ENCODE results near the gene EPN1.

The EPN1 gene

GRCh38 chr19:55695511-55696290, 20.7 kb downstream of the EPN1 start:
- ChIA-PET CTCF (no interaction called here), POLR2A (no interaction called here)
- TF ChIP-seq CTCF (IDR thresholded peaks at IDR 0.05; ENCODE audit: insufficient read depth, low read length, missing control alignments), result no peak
- H3K4me3 ChIP-seq (ENCODE audit: low read depth, low read length), result no peak overlapping the region
- no peak for DNase-seq (ENCODE audit: low read depth, low spot score)

GRCh38 chr19:55696301-55697068, 21.5 kb downstream of the EPN1 start:
- no peak overlapping the region for H3K4me3 ChIP-seq (ENCODE audit: low read depth, low read length)
- no peak for DNase-seq (ENCODE audit: low read depth, low spot score)
- no peak for TF ChIP-seq CTCF (IDR thresholded peaks at IDR 0.05; ENCODE audit: insufficient read depth, low read length, missing control alignments)
- ChIA-PET POLR2A (no interaction called here), CTCF (no interaction called here)

- POLR2A ChIA-PET, result no interaction called here
- no peak for DNase-seq (ENCODE audit: low read depth, low spot score)
- no peak for TF ChIP-seq CTCF (IDR thresholded peaks at IDR 0.05; ENCODE audit: insufficient read depth, low read length, missing control alignments)
- H3K4me3 ChIP-seq (ENCODE audit: low read depth, low read length), result no peak overlapping the region
- CTCF ChIA-PET, result no interaction called here
Observed at GRCh38 chr19:55697069-55697440, 22.0 kb downstream of the EPN1 start.

GRCh38 chr19:55697698-55698097, 22.7 kb downstream of the EPN1 start:
- no peak overlapping the region for H3K4me3 ChIP-seq (ENCODE audit: low read depth, low read length)
- ChIA-PET CTCF (no interaction called here), POLR2A (no interaction called here)
- TF ChIP-seq CTCF (IDR thresholded peaks at IDR 0.05; ENCODE audit: insufficient read depth, low read length, missing control alignments), result no peak
- no peak for DNase-seq (ENCODE audit: low read depth, low spot score)

- no peak for TF ChIP-seq CTCF (IDR thresholded peaks at IDR 0.05; ENCODE audit: insufficient read depth, low read length, missing control alignments)
- no peak for DNase-seq (ENCODE audit: low read depth, low spot score)
- H3K4me3 ChIP-seq (ENCODE audit: low read depth, low read length), result no peak overlapping the region
- ChIA-PET POLR2A (no interaction called here), CTCF (no interaction called here)
Observed at GRCh38 chr19:55698256-55698655, 23.2 kb downstream of the EPN1 start.

GRCh38 chr19:55699221-55699620, 24.2 kb downstream of the EPN1 start:
- DNase-seq (ENCODE audit: low read depth, low spot score), result no peak
- ChIA-PET POLR2A (no interaction called here), CTCF (no interaction called here)
- H3K4me3 ChIP-seq (ENCODE audit: low read depth, low read length), result no peak overlapping the region
- TF ChIP-seq CTCF (IDR thresholded peaks at IDR 0.05; ENCODE audit: insufficient read depth, low read length, missing control alignments), result no peak
